Measurements from ENCODE around the gene LMNA.
A peak's percentile ranks its signal among the peaks of the same experiment; 100 is the strongest.
"Not testable (repeated sequence)": the region's sequence is repeated elsewhere in the genome, so short reads cannot be mapped to it uniquely, and the experiment has no call there.

Gene LMNA

DNA sequence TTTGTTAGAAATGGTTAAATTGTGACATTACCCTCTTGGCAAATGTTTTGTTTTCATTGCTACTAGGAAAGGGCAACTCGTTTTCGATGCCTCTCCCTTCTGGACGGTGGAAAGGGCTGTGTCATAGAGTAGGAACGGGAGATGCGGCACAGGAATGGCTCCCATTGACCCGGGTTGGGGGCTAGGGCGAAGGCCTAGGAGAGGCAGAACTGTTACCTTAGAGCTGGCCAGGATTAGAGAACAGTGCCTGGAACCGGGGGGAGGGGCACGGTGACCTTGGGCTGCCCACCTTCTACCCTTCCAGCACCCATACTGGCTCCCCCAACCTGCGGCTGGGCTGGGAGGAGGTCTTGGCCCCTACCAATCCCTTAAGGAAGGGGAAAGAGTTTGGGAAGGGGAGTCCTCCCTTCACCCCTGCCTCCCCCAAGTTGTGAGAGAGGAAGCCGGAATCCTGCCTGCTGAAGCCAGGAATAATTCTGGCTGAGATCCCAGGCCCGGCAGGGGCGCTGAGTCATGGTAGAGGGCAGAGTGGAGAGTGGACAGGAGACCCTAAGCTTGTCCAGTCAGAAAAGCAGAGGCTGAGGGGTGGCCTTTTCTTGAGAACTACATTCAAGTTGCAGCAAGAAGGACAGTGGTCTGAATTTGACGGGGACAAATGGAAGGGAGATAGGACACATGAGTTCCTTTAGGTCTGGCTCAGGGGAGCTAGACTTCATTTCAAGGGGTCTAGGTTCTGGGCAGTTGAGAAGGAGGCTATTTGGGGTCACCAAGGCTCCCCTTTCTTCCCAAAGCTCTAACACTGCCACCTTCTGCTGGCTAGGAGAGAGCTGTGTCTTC lies 8.2 kb downstream of the LMNA start:
- no peak for DNase-seq

DNA sequence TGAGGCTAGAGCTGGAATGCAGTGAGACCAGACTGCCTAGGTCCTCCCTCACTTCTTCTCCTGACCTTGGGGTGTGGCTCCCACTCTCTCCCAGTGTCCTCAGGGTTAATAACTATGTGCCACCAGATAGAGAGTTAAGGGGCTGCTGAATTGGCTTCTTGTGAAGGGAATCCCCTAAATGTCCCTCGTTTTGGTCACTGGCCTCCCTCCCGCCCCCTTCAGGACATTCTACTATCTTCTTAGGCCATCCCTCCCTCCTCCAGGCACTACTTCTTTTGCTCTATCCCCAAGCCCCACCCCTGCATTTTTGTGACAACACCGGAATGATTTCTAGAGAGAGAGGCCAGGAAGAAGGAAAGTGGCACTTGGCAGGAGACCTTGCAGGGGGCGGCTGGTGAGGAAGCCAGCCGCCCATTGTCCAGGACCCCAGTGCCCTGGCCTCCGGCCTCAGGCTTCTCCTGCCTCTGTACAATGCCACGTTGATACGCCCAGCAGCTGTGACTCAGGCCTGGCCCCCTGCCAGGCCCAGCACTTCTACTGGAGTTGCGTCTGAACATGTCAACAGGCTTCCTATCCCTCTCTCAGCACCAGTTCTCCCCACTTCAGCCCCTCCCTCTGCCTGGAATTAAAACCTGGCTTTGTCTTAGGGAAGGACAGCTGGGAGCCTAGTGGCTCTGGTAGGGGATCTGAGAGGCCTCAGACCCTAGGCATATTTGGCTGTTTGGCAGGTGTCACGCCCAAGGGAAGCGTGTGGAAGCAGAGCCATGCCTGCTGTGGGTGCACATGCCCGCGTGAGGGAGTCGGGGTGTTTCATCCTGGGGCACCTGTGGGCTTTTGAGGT lies 9.1 kb downstream of the LMNA start:
- DNase-seq = peak; percentile 72

DNA sequence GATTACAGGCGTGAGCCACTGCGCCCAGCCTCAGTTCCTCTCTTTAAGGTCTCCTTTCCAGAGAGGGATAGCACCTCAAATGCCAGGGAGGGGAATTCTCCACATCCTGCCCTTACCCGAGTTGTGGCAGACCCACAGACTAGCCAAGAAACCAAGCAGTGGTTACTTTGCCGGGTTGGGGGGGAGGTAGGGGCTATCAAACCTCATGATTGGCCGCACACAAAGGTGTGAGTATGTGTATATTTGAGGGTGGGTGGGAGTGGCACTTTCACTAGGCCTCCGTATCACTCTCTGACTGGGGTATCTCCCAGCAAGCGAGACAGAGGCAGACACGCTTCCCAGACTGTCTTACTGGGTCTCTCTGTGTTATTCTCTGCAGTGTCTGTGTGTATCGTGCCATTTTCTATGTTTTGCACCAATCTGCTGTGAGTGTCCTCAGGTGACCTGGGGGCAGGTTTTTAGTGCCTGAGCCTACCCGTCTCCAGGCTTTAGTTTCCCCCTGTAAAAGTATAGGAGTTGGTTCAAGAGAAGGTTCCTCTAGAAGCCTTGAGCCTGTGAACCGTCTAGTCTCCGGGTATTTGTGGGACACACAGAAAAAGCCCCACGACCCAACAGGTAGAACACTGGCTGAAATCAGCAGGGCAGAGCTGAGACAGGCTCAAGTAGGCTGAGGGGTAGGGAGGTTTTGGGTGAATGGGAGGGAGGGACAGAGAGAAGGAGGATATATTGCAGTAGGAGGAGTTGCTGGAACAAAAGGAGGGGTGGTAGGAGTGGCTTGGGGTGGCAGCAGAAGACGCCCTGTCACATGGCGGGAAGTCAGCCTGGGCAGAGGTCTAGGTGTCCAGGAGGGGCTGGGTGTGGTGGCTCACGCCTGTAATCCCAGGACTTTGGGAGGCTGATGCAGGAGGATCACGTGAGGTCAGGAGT lies 10.3 kb downstream of the LMNA start:
- DNase-seq = peak; percentile 44

DNA sequence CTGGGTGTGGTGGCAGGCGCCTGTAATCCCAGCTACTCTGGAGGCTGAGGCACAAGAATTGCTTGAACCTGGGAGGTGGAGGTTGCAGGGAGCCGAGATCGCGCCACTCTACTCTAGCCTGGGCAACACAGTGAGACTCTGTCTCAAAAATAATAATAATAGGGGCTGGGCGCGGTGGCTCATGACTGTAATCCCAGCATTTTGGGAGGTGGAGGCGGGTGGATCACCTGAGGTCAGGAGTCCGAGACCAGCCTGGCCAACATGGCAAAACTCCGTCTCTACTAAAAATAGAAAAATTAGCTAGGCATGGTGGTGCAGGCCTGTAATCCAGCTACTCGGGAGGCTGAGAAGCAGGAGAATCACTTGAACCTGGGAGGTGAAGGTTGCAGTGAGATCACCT lies 11.0 kb downstream of the LMNA start:
- not testable (repeated sequence) for DNase-seq

DNA sequence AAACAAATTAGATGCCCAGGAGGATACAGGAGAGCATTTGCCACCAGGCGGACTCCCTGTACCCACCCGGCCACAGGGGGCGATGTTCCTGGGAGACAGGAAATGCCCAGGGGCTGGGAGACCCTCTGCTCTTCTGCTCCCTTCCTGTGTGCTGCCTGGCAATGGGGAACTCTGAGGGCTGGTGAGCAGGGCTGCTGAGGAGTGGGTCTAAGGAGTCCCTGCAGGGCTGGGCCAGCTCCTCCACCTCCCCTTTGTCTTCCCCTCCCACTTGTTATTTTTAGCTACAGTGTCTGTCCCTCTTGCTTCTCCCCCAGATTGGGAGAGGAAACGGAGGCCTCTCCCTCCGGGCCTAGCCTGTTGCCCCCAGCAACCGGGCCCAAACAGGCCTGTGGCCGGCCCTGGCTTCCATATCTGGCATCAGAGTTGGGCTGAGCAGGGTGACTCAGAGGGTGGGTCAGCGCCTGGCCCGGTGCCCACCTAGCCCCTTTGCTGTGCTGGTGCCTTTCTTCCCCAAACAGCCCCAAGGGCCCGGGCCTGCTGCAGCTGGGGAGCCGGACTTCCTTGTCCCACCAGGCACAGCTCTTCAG lies 11.6 kb downstream of the LMNA start:
- peak; percentile 68 for DNase-seq

DNA sequence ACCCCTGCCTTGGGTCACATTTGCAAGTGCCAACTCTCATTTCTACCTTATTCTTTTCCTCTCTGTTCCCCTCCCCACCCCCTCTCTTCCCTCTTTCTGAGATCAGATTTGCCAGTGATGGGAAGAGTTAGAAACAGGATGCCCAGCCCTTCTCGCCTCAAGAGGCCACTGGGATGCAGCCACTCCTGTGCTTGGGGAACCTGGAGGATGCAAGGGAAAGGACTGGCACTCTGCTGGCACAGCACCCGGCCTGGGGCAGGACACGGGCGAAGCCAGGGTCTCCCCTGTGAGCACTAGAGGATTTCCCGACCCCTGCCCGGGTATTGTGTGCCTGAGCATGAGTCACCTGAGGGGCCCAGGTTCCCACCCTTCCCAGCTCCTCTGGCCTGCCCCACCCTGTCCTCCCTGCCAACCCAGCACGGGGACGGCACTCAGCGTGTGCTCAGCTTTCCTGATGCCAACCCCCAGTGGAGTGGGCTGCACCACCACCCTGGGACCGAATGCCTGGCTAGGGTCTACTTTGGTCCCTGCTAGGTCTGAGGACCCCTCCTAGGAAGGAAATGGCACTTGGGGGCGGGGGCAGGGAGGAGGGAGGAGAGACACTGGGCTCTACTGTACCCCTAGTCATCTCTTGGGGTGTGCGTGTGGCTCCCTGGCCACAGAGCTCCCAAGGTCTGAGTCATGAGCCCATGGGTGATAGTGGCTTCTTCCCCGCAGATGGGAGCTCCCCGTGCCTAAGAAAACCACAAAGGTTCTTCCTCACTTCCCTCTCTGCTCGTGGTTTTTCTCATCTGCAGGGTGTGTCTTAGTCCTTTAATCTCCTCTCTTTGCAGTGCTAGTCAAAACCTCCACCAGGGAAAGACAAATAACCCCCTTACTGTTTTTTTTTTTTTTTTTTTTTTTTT lies 12.4 kb downstream of the LMNA start:
- DNase-seq = peak; percentile 89

DNA sequence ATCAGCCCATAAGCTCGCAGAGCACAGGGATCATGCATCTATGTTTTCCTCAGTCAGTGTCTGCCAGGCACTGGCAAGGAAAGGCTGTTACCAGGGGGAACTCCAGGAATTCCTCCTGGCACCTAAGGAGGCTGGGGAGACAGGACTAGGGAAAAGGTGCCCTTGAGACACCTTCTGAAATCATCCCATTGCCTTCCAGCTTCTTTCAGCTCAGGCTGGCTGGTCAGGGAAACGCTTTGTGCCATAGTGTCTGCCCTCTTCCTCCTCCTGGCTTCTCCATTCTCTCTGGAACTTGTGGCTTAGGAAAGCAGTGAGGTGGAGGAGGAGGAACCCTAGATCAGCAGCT lies 13.8 kb downstream of the LMNA start:
- no peak for DNase-seq

DNA sequence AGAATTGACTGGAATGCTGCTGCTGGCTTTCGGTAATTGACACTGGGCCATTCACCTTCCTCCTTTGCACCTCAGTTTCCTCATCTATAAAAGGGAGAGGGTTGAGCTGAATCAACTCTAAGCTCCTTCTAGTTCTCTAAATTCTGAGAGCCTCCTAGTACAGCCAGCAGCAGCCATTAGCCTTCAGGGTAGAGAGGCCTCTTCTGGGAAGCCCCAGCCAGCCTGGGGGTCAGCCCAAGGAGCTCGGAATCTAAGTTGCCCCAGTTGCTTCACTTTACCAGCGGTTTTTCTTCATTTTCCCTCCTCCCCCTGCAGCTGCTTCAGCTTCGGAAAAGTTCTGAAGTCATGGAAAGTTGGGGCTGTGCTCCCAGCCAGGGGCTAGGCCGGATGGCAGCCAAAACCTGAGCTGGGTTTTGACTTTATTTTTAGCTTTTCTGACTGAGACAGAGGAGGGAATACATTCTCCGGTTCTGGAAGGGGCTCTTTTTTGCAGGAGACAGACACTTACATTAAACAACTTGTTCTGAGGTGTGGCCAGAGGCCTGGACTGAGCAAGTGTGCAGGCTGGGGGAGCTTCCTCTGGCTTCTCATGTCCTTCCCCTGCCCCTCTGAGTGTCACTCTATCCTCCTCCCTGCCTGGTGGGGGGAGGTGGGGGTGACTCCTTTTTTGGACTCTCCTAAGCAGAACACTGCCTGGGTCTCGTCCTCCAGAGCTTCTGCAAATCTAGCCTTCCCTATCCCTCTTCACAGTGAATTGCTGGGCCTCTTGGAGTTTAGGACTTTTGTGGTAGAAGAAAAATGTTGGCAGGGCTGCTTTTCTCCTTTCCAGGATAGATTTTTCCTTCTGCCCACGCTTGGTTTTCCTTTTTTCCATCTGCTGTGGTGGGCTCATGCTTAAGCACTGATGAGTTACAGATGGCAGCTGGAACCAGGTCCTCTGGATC lies 14.4 kb downstream of the LMNA start:
- no peak for DNase-seq

DNA sequence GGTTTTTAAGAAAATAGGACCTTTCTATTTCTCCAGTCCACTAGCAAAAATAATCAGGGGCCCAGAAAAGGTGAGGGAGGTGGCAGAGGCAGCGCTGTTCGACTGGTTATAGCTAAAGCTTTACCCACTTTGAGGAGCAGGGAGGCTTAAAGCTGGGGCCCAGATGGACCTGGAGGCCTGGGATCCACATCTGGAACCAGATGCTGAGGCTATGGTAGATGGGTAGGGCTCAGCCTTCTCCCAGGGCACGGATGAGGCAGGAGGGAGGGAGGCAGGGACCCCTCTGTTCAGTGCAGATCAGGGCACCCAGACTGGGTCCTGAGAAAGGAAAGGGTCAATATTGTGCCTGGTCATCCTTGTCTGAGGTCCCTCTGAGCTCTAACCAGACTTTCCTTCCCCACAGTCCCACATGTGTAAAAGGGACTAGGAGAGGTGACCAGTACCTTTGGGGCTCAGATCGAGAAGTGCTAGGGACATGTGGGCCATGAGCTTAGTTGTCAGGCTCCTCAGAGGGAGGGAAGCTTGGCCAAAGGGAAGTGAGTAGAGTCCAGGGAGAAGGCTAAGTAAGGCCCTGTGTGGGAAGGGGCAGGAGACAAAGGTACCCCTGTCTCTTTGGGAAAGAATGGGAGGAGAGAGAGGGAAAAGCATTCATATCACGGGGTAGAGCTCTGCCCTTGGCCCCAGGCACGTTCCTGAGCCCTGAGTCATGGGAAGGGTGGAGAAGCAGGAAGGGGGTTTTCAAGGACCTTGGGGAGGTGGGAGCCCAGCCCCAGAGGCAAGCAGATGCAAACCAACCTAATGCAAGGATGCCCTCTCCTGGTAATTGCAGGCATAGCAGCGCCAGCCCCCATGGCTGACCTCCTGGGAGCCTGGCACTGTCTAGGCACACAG lies 15.4 kb downstream of the LMNA start:
- peak; percentile 82 for DNase-seq

DNA sequence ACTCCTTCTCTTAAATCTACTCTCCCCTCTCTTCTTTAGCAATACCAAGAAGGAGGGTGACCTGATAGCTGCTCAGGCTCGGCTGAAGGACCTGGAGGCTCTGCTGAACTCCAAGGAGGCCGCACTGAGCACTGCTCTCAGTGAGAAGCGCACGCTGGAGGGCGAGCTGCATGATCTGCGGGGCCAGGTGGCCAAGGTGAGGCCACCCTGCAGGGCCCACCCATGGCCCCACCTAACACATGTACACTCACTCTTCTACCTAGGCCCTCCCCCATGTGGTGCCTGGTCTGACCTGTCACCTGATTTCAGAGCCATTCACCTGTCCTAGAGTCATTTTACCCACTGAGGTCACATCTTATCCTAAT lies 16.0 kb downstream of the LMNA start:
- DNase-seq = no peak

DNA sequence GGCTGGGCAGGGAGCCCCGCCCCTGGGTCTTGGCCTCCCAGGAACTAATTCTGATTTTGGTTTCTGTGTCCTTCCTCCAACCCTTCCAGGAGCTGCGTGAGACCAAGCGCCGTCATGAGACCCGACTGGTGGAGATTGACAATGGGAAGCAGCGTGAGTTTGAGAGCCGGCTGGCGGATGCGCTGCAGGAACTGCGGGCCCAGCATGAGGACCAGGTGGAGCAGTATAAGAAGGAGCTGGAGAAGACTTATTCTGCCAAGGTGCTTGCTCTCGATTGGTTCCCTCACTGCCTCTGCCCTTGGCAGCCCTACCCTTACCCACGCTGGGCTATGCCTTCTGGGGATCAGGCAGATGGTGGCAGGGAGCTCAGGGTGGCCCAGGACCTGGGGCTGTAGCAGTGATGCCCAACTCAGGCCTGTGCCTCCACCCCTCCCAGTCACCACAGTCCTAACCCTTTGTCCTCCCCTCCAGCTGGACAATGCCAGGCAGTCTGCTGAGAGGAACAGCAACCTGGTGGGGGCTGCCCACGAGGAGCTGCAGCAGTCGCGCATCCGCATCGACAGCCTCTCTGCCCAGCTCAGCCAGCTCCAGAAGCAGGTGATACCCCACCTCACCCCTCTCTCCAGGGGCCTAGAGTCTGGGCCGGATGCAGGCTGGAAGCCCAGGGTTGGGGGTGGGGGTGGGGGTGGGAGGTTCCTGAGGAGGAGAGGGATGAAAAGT lies 20.4 kb downstream of the LMNA start:
- no peak for DNase-seq

DNA sequence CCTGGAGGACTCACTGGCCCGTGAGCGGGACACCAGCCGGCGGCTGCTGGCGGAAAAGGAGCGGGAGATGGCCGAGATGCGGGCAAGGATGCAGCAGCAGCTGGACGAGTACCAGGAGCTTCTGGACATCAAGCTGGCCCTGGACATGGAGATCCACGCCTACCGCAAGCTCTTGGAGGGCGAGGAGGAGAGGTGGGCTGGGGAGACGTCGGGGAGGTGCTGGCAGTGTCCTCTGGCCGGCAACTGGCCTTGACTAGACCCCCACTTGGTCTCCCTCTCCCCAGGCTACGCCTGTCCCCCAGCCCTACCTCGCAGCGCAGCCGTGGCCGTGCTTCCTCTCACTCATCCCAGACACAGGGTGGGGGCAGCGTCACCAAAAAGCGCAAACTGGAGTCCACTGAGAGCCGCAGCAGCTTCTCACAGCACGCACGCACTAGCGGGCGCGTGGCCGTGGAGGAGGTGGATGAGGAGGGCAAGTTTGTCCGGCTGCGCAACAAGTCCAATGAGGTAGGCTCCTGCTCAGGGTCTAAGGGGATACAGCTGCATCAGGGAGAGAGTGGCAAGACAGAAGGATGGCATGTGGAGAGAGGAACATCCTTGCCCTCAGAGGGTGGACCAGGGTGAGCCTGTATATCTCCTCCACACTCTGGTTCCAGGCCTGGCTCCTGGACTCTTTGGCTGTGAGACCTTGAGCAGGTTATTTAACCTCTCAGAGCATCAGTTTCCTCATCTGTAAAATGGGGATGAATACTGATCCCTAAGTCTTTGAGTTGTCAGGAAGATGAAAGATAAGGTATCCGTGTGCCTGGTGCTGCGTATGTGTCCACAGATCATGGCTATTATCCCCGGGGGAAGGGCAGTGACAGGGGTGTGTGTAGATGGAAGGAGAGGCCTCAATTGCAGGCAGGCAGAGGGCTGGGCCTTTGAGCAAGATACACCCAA lies 21.7 kb downstream of the LMNA start:
- DNase-seq = no peak

DNA sequence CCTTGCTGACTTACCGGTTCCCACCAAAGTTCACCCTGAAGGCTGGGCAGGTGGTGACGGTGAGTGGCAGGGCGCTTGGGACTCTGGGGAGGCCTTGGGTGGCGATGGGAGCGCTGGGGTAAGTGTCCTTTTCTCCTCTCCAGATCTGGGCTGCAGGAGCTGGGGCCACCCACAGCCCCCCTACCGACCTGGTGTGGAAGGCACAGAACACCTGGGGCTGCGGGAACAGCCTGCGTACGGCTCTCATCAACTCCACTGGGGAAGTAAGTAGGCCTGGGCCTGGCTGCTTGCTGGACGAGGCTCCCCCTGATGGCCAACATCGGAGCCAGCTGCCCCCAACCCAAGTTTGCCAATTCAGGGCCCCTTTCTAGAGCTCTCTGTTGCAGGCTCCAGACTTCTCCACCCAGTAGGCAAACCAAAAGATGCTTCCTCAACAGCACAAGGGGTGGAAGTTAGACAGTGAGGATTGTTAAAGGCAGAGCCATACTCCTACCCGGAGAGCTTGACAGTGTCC lies 22.5 kb downstream of the LMNA start:
- DNase-seq = no peak

DNA sequence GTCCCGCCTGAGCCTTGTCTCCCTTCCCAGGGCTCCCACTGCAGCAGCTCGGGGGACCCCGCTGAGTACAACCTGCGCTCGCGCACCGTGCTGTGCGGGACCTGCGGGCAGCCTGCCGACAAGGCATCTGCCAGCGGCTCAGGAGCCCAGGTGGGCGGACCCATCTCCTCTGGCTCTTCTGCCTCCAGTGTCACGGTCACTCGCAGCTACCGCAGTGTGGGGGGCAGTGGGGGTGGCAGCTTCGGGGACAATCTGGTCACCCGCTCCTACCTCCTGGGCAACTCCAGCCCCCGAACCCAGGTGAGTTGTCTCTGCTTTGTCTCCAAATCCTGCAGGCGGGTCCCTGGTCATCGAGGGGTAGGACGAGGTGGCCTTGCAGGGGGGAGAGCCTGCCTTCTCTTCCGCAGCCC lies 24.0 kb downstream of the LMNA start:
- no peak for DNase-seq

DNA sequence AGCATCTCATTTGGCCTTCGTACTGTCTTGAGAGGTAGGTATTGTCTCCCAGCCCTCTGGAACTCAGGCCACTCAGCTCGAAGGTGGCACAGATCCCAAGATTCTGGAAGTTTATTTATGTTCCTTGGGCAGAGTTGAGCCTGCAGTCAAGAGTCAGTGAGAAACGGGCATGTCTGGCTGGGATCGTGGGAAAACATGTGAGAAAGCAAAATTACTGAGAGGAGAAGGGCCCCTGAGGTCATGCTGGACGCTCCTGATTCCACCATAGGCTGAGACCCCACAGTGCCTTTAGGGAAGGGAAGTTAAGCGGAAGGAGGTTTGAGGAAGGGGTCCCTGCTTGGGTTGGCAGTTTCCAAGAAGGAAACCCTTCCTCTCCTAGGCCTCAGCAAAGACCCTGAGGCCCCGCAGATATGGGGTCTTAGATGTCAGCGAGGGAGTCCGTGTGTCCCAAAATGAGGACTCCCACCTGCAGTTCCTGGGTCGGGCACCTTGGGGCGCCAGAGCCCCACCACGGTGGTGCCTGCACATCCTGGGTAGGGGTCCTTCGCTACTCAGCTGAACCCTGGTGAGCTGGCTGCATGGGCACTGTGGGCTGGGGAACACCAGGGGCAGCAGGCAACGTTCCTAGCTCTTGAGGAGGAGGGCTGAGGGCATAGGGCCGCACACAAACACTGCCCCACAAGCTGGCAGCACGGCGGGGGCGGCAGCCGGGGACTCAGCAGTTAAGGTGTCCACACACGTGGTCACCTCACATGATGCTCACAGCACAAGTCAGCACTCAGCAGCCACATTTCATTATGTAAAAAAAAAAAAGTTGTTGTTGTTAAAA lies 26.6 kb downstream of the LMNA start:
- peak; percentile 44 for DNase-seq

DNA sequence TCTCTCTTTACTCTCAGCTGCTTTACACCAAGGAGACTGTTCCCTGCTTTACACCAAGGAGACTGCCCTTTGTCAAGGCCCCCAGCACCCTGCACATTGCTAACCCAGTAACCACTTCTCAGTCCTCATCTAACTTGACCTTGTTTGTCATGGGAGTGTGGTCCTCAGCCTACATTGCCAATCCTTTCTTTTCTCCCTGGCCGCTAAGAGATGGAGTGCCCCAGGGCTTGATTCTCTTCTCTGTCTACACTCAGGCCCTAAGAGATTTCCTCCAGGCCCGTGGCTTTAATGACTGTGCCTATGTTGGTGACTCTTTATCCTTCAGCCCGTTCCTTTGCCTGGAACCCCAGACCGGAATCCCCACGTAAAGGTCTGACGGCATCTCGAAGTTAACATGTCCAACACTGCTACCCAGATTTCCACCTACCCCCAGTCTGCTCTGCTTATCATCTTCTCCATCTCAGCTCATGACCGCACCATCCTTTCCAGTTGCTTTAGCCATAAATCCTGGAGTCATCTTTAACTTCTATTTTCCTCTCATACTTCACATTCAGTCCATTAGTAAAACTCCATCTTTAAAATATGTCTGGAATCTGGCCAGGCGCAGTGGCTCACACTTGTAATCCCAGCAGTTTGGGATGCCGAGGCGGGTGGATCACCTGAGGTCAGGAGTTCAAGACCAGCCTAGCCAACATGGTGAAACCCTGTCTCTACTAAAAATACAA lies 29.4 kb downstream of the LMNA start:
- no peak for DNase-seq

Data from activated naive CD4-positive, alpha-beta T cell treated with Interleukin-2 at 50 U/mL for 16 hours (primary cell).